HepG2 (cell line): Measurements from ENCODE around the gene HLA-DMB. TPM values are rescaled to one million over a fixed set of nuclear protein-coding genes. Genes with fewer than 3 reads are reported as not detected.

ENCODE experiments used
- GMEB1 ChIP-seq: sonication (generic); formaldehyde crosslinking; IDR thresholded peaks from 2 replicates; pipeline ENCODE4 v1.5.1; 2020; ENCODE audit warnings: missing genetic modification reagents, mild to moderate bottlenecking, borderline replicate concordance
- HNF4A ChIP-seq: sonication (generic); formaldehyde crosslinking; IDR thresholded peaks from 2 replicates; pipeline ENCODE4 v1.4.0; 2020; ENCODE audit warnings: missing genetic modification reagents
- IRF2 ChIP-seq: IDR thresholded peaks from 2 replicates; pipeline ENCODE4 v1.6.1; 2018; ENCODE audit warnings: missing genetic modification reagents, missing compliant biosample characterization
- NCOA2 ChIP-seq: sonication (generic); formaldehyde crosslinking; IDR thresholded peaks from 2 replicates; pipeline ENCODE4 v1.8.0; 2022; ENCODE audit warnings: inconsistent platforms
- PLRG1 ChIP-seq: fragments of 450-650 bp; conservative IDR thresholded peaks from 2 replicates; pipeline ENCODE4 v1.6.1; 2016
- RBM22 ChIP-seq: fragments of 200-400 bp; formaldehyde crosslinking; optimal IDR thresholded peaks from 2 replicates; pipeline ENCODE3; 2017; ENCODE audit warnings: mild to moderate bottlenecking, low read length, moderate library complexity
- SKI ChIP-seq: fragments of 450-650 bp; IDR thresholded peaks from one replicate; pipeline ENCODE4 v1.6.1; 2018; ENCODE audit warnings: mild to moderate bottlenecking; ENCODE audit not compliant: partially characterized antibody
- ZBTB49 ChIP-seq: sonication (generic); formaldehyde crosslinking; IDR thresholded peaks from 2 replicates; pipeline ENCODE4 v1.4.0; 2020; ENCODE audit warnings: missing genetic modification reagents, borderline replicate concordance
- ZFP41 ChIP-seq: sonication (generic); formaldehyde crosslinking; IDR thresholded peaks from 2 replicates; pipeline ENCODE4 v1.4.0; 2020; ENCODE audit warnings: mild to moderate bottlenecking, missing genetic modification reagents, borderline replicate concordance
- ZIK1 ChIP-seq: sonication (generic); formaldehyde crosslinking; IDR thresholded peaks from 2 replicates; pipeline ENCODE4 v1.5.0; 2020; ENCODE audit warnings: mild to moderate bottlenecking, low read depth, missing genetic modification reagents, borderline replicate concordance
- ZNF446 ChIP-seq: sonication (generic); formaldehyde crosslinking; IDR thresholded peaks from 2 replicates; pipeline ENCODE4 v1.5.0; 2020; ENCODE audit warnings: mild to moderate bottlenecking, missing genetic modification reagents
- polyA plus RNA-seq, 8 experiments: library from polyadenylated mRNA; depleted of rRNA in 3 of 8; stranded (reverse) in 7 of 8; unstranded in 1 of 8; fragments of >200 nt; fragmentation: Illumina TruSeq in 4 of 8; extraction: Trizol in 4 of 8; gene quantifications; 2 replicates each; pipeline versions ENCODE4 v1.2.1 to v1.2.3, GENCODE V29; 2011 to 2016; ENCODE audit warnings: low read depth in 4 of 8, missing spikeins in 1 of 8, mixed read lengths in 1 of 8; ENCODE audit not compliant: insufficient read depth in 1 of 8
- total RNA-seq, 5 experiments: library from RNA; depleted of rRNA; stranded (reverse); fragments of >200 nt; fragmentation: Illumina TruSeq; extraction: Trizol; gene quantifications; 2 replicates each; pipeline ENCODE4 v1.2.3, GENCODE V29; 2016; ENCODE audit warnings: low read depth in 1 of 5

The HLA-DMB gene
- total and polyA plus RNA-seq, 2 of the 13 experiments (the other 11 are each of a cell fraction or from before 2014, with no cell fraction given) = not detected

- no peak for TF ChIP-seq NCOA2
- TF ChIP-seq ZBTB49 (CRISPR knock-in tag) = no peak
- TF ChIP-seq HNF4A = peak; percentile 39
- no peak for TF ChIP-seq ZNF446
- TF ChIP-seq ZFP41 (CRISPR knock-in tag) = no peak
- no peak for TF ChIP-seq ZIK1 (CRISPR knock-in tag)
- no peak for TF ChIP-seq GMEB1 (CRISPR knock-in tag)
- TF ChIP-seq IRF2 (CRISPR knock-in tag) = no peak
- TF ChIP-seq PLRG1 = no peak
- TF ChIP-seq SKI = no peak
- peak; percentile 1 for TF ChIP-seq RBM22
Observed at GRCh38 chr6:32977953-32978324, 37.1 kb upstream of the HLA-DMB start (continued).
